Left ventricle myocardium superior (tissue), 1 donor: ENCODE results near the gene PET100. TPM values are rescaled to one million over a fixed set of nuclear protein-coding genes. Genes with fewer than 3 reads are reported as not detected.

Experiments used
- ATAC-seq: fragments of 200-7000 bp; cut with Tn5 transposase; one replicate; pipeline ENCODE4 v1.9.1; 2020; ENCODE audit warnings: mild to moderate bottlenecking, moderate library complexity
- DNase-seq: peaks from one replicate; pipeline ENCODE4 v3.0.0-alpha.2; 2020
- intact Hi-C: fragments of 100-400 bp; cut with micrococcal nuclease; formaldehyde crosslinking; loops from one replicate; pipeline ENCODE4 v1.11.0; 2022
- long read RNA-seq: library from polyadenylated mRNA; unstranded; transcript quantifications from one replicate; pipeline ENCODE4 v2.0.0, GENCODE V29; 2021
- total RNA-seq: library from RNA; stranded (reverse); fragmentation: NEBNext Ultra II Directional; extraction: Animal tissue kit (Norgen Biotek cat#: 25700); gene quantifications from one replicate; pipeline ENCODE4 v1.2.1, GENCODE V29; 2021
- donor health status: DM: no; HTN: yes; CAD: no; lungs with severe emphysema.

PET100 gene, protein sequence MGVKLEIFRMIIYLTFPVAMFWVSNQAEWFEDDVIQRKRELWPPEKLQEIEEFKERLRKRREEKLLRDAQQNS
- total RNA-seq: 206 TPM
- long read RNA-seq, transcript PET100-202 (4 exons, 719 nt): major isoform, 114 of 130 reads
- long read RNA-seq, partial matches to known transcripts: 4 of 130 reads
- long read RNA-seq, other reads (novel, unspliced or antisense): 9 of 130 reads

GRCh38 chr19:7629347-7630054, at the start of gene PET100, which contains the start of gene XAB2:
Gene PET100 (plus strand): TSS chr19:7629793. CDS start chr19:7629834, 41 bp downstream.
Gene XAB2 (minus strand): TSS chr19:7629545. CDS start chr19:7629527, 18 bp downstream.
- peak; percentile 94 for DNase-seq
- ATAC-seq: peak; percentile 98
- intact Hi-C loops: no loop called here

GRCh38 chr19:7582446-7582845, 47.1 kb upstream of the PET100 start:
- intact Hi-C loops: no loop called here
- ATAC-seq (no peak), DNase-seq (no peak)

- intact Hi-C loops: no loop called here
- ATAC-seq (no peak), DNase-seq (no peak)
Measured at GRCh38 chr19:7589822-7590221, 39.8 kb upstream of the PET100 start.

- intact Hi-C loops: no loop called here
- DNase-seq (no peak), ATAC-seq (no peak)
Measured at GRCh38 chr19:7590256-7590655, 39.3 kb upstream of the PET100 start.

- DNase-seq (peak; percentile 33), ATAC-seq (peak; percentile 72)
- intact Hi-C loops: no loop called here
Measured at GRCh38 chr19:7595466-7596133, 34.0 kb upstream of the PET100 start, which contains the start of gene CAMSAP3. Gene CAMSAP3 (plus strand): TSS chr19:7595863. CDS start chr19:7596003, 140 bp downstream.

DNA sequence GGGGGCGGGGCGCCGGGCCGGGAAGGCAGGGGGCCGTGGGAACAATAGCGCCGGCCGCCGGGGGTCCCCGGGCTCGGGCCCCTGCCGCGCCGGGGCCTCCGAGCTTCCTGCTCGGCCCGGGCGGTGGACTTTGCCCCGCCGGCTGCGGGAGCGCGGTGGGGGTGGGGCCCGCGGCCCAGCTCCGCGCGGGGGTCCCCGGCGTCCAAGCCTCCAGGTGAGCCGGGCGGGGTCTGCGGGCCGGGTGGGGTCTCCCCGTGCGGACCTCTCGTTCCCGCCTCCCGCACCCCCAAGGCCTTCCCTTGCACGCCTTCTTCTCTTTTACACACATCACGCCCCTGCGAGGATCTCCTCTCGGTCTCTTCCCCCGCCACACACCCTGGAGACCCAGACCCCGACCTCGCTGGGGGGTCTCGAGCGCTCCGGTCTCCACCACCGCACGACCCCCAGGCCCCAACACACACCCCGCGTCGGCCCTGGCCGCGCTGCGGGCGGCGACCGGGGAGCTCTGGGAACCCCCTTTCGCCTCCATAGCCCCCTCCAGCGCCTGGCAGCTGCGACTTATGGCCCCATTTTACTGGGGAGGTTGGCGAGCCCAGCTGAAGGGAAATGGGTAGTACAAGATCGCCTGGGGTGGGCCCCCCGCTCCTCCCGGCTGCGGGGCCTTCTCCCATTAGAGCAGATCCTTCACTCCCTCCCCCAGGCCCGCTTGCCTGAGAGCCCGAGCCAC, 33.2 kb upstream of the PET100 start:
- intact Hi-C loops: no loop called here
- DNase-seq: no peak

GRCh38 chr19:7597689-7598088, 31.9 kb upstream of the PET100 start:
- intact Hi-C loops: no loop called here
- no peak for ATAC-seq
- no peak for DNase-seq

More for the DNA sequence above, 33.2 kb upstream of the PET100 start:
- ATAC-seq: no peak

DNA sequence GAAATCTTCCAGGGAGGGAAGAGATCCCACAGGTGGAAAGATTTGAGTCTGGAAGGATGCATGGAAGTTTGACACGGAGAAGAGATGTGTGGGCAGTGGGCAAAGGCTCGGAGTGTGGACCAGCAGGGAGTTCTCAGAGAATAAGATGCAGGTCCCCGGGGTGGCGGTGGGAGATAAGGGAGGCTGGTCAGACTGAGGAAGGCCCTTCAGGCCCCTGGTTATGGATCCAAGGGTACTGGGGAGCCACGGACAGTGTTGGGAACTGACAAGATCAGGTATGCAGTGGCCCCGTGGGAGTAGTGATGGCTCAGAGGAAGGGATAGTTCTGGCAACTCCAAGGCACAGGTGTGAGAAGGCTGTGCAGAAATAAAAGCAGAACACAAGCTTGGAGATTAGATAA, 31.4 kb upstream of the PET100 start:
- no peak for DNase-seq
- no peak for ATAC-seq
- intact Hi-C loops: no loop called here

DNA sequence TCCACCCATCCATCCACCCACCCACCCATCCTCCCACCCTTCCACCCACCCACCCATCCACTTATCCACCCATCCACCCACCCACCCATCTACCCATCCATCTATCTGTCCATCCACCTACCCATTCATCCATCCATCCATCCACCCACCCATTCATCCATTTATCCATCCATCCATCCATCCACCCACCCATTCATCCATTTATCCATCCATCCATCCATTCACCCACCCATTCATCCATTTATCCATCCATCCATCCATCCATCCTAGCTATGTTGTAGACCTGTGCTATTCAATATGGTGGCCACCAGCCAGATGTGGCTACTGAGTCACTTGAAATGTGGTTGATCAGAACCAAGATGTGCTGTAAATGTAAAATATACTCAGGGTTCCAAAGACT, 28.9 kb upstream of the PET100 start:
- ATAC-seq: no peak
- intact Hi-C loops: no loop called here
- DNase-seq: no peak

- intact Hi-C loops: no loop called here
- DNase-seq: no peak
- ATAC-seq: no peak
Measured at GRCh38 chr19:7602240-7602934, 27.2 kb upstream of the PET100 start.

- DNase-seq: no peak
- intact Hi-C loops: no loop called here
- no peak for ATAC-seq
Measured at GRCh38 chr19:7602935-7603497, 26.6 kb upstream of the PET100 start.

DNA sequence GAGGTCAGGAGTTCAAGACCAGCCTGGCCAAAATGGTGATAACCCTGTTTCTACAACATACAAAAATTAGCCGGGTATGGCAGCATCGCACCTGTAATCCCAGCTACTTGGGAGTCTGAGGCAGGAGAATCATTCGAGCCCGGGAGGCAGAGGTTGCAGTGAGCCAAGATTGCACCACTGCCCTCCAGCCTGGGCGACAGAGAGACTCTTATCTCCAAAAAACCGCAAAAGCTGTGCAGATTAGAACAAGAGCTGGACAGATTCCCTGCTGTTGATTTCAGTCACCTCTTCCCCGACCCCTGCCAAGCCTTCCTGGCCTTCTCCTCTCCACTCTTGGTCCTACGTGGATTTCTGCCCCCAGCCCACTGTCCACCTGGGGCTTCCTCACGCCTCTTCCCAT, 25.7 kb upstream of the PET100 start:
- DNase-seq (no peak), ATAC-seq (no peak)
- intact Hi-C loops: no loop called here

DNA sequence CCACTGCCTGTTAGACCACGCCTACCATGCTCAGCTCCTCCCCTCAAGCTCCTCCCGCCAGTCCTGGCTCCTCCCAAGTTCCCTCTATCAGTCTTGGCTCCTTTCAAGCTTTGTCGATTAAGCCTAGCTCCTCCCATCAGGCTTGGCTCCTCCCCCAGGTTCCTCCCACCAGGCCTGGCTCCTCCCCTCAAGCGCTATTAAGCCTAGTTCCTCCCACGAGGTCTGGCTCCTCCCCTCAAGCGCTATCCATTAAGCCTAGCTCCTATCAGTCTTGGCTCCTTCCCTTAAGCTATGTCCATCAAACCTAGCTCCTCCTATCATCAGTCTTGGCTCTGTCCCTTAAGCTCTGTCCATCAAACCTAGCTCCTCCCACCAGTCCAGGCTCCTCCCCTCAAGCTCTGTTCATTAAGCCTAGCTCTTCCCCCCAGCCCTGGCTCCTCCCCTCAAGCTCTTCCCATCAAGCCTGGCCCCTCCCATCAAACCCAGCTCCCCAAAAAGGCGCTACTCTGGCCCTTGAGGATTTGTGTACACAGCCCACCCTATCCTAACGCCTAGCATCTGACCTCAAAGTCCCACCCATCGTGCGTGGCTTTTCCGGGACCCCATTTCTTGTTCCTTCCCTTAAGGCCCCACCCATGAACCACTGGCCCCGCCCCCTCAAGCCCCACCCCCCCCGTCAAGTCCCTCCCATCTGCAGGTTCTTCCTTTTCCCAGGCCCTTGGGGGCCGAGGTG, 23.9 kb upstream of the PET100 start:
- DNase-seq: no peak
- intact Hi-C loops: no loop called here
- ATAC-seq: no peak

- intact Hi-C loops: no loop called here
- DNase-seq (no peak), ATAC-seq (no peak)
Measured at GRCh38 chr19:7606289-7606688, 23.3 kb upstream of the PET100 start.

DNA sequence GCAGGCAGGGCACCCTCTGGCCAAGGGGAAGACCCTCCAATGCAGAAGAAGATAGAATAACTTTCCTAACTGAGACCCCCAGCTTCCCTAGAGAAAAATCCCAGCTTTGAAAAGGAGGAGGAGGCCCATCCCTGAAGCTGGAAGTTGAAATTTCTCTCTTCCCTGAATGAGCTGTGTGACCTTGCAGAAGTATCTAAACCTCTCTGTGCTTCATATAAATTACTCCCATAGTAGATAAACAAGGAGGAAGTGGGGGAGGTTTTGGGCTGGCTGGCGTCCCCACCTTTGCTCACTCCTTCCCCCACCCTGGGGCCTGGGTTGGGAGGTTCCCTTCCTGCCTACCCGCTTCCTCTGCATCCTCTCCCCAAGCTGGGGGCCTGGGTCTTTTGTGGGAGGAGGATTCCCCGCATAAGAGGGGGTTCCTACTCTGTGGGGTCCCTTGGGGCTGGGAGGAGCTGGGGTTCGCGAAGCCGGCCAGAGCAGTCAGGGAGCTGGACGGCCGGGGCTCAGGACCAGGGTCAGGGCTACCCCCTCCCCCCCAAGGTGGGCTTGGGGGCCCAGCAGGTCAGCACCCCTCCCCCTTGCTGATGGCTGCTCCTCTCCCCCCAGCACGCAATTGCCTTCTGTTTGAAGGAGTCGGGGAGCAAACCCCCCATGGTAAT, 22.2 kb upstream of the PET100 start:
- ATAC-seq: no peak
- intact Hi-C loops: no loop called here
- DNase-seq: no peak

DNA sequence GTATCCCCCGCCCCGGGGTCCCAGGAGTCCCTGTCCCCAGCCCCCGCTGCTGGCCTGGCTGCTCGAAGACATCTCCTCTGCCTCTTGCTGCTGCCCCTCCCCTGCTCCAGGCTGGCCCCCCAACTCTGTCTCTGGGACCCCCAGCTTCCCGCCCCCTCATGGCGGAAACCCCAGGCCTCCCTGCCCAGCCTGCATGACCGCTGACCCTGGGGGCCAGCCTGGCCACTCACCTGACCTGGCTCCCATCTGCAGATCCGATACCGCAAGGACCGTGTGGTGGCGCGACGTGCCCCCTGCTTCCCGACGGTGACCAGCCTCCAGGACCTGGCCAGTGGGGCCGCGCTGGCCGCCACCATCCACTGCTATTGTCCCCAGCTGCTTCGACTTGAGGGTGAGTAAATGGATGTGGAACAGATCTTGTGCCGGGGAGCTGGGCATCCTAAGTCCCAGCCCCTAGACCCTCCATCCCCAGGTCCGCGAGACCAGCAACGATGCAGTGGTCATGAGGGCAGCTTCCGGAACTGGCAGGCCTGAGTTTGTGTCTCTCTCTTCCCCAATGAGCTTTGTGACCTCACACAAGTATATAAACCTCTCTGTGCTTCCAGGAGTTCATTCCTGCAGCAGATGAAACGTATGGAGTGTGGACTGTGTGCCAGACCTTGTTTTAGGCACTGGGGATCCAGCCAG, 21.6 kb upstream of the PET100 start:
- intact Hi-C loops: no loop called here
- ATAC-seq (no peak), DNase-seq (no peak)
